CD4-positive, alpha-beta memory T cell (primary cell): ENCODE data around the gene MAML2. TPM values are rescaled to one million over a fixed set of nuclear protein-coding genes. Genes with fewer than 3 reads are reported as not detected.
A peak's percentile ranks its signal among the peaks of the same experiment; 100 is the strongest.

Experiments used
- CTCF ChIA-PET: fragments of 350-600 bp; sonication (Branson Sonifier 250); formaldehyde crosslinking; loops from one replicate; lab custom pipeline; 2021; ENCODE audit warnings: inconsistent platforms; ENCODE audit not compliant: partially characterized antibody; lab: Charles Lee
- POLR2A ChIA-PET: fragments of 350-600 bp; sonication (Branson Sonifier 250); formaldehyde crosslinking; loops from one replicate; lab custom pipeline; 2021; ENCODE audit not compliant: partially characterized antibody; lab: Charles Lee
- DNase-seq, 5 donors: peaks; one replicate each; pipeline versions ENCODE4 v3.0.0 to v3.0.0-alpha.2; 2020 to 2022; ENCODE audit warnings: mixed read lengths in 1 of 5
- H3K27ac ChIP-seq: one replicate; pipeline ENCODE4 v1.7.0; 2013; ENCODE audit warnings: low read depth, low read length
- H3K27me3 ChIP-seq: 2 replicates; pipeline ENCODE4 v1.7.0; 2013; ENCODE audit warnings: mild to moderate bottlenecking, low read length, moderate library complexity; ENCODE audit not compliant: insufficient read depth
- H3K36me3 ChIP-seq: 2 replicates; pipeline ENCODE4 v1.7.0; 2013; ENCODE audit warnings: mild to moderate bottlenecking, low read length, moderate library complexity; ENCODE audit not compliant: insufficient read depth
- H3K4me1 ChIP-seq: 2 replicates; pipeline ENCODE4 v1.7.0; 2013; ENCODE audit warnings: mild to moderate bottlenecking, low read length, moderate library complexity; ENCODE audit not compliant: insufficient read depth
- H3K4me3 ChIP-seq, 2 donors: one replicate each; pipeline ENCODE4 v1.7.0; 2013; ENCODE audit warnings: low read length in 2 of 2, mild to moderate bottlenecking in 1 of 2
- H3K9me3 ChIP-seq, 2 donors: one replicate each; pipeline ENCODE4 v1.7.0; 2013; ENCODE audit warnings: low read length in 2 of 2, control low read depth in 1 of 2; ENCODE audit not compliant: control insufficient read depth in 1 of 2
- H3K27ac Mint-ChIP-seq, 7 donors: one replicate each; pipeline ENCODE4 v1.8.0; 2020 to 2021; ENCODE audit warnings: mixed read lengths in 7 of 7, mild to moderate bottlenecking in 6 of 7, inconsistent platforms in 3 of 7, moderate library complexity in 3 of 7
- H3K27me3 Mint-ChIP-seq, 2 donors: one replicate each; pipeline ENCODE4 v1.8.0; 2020 to 2021; ENCODE audit warnings: mixed read lengths in 2 of 2
- H3K36me3 Mint-ChIP-seq, 2 donors: one replicate each; pipeline ENCODE4 v1.8.0; 2020 to 2021; ENCODE audit warnings: mixed read lengths in 2 of 2, inconsistent platforms in 1 of 2, mild to moderate bottlenecking in 1 of 2
- H3K4me1 Mint-ChIP-seq, 4 donors: one replicate each; pipeline ENCODE4 v1.8.0; 2020 to 2021; ENCODE audit warnings: mixed read lengths in 4 of 4, mild to moderate bottlenecking in 1 of 4
- H3K4me3 Mint-ChIP-seq, 8 donors: one replicate each; pipeline ENCODE4 v1.8.0; 2020 to 2021; ENCODE audit warnings: mixed read lengths in 8 of 8, mild to moderate bottlenecking in 7 of 8, moderate library complexity in 6 of 8, inconsistent platforms in 3 of 8
- H3K9me3 Mint-ChIP-seq, 8 donors: one replicate each; pipeline ENCODE4 v1.8.0; 2020 to 2021; ENCODE audit warnings: mixed read lengths in 8 of 8, mild to moderate bottlenecking in 5 of 8, inconsistent platforms in 3 of 8, moderate library complexity in 1 of 8
- intact Hi-C: fragments of 100-400 bp; cut with micrococcal nuclease; formaldehyde crosslinking; loops from one replicate; pipeline ENCODE4 v1.15.1; 2023
- polyA plus RNA-seq, 2 donors: library from polyadenylated mRNA; unstranded; fragments of 300-500 nt; fragmentation: Illumina TruSeq; gene quantifications; one replicate each; pipeline ENCODE4 v1.2.3, GENCODE V29; 2021
- total RNA-seq, 2 experiments: library from RNA; stranded (reverse); gene quantifications; one replicate each; pipeline ENCODE4 v1.2.3, GENCODE V29; 2021

The MAML2 gene
- total and polyA plus RNA-seq, 4 experiments from 2014 or later, result 1.6 to 38.3 (median 25.5) TPM

DNA sequence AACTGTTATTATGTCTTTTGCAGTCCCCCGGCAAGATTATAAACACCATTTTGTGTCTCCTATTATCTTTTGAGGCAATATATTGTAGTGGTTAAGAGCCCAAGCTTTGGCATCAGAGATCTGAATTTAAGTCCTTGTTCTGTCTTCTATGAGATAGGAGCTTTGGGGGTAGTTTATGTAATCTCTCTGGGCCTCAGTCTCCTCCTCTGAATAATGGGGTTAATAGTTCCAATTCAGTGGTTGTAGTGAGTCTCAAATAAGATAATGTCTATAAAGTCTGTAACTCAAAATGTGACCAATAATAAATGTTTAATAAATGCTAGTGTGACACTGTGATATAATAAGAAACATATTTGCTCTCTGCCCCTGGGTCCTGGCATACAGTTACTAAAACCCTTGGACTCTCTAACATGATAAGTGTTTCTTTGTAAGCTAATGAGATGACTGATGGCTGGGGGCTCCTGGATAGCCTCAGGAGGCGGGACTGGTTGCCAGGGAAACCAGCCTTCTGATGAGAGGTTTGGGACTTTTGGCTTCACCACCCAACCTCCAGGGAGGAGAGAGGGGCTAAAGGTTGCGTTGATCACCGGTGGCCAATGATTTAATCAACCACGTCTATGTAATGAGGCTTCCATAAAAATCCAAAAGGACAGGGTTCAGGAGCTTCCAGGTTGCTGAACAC, 235.7 kb downstream of the MAML2 start:
- Mint-ChIP-seq H3K27me3 (no peaks in the 10 kb centered on the region), H3K9me3 (no peaks in the 10 kb centered on the region), H3K4me1 (peaks cover 36 to 57% (median 42%) of the 10 kb centered on the region in 4 donors), H3K27ac (peak overlapping the region in 6 of 7 donors; percentile 54 to 96 (median 65)), H3K4me3 (peak overlapping the region in 3 of 8 donors; percentile 1 to 40 (median 15)), H3K36me3 (peaks cover 8% of the 10 kb centered on the region in 2 donors)
- H3K9me3 ChIP-seq, result no peaks in the 10 kb centered on the region
- H3K27me3 ChIP-seq, result no peaks in the 10 kb centered on the region
- DNase-seq, result no peak
- no peaks in the 10 kb centered on the region for H3K36me3 ChIP-seq
- H3K4me1 ChIP-seq, result peaks cover 37% of the 10 kb centered on the region
- H3K4me3 ChIP-seq, result no peak overlapping the region
- POLR2A ChIA-PET, result interaction anchor here (0.6 to 1.5 kb wide), 3 partner anchors 32 to 439 kb away, joined by 3 read pairs; no protein-coding TSS in a partner anchor
- CTCF ChIA-PET, result interaction anchor here (1.0 to 6.1 kb wide), 2 partner anchors 131 to 235 kb away, joined by 3 to 35 read pairs; partner anchors contain the start of gene MAML2
- intact Hi-C loops, result no loop called here
- H3K27ac ChIP-seq, result no peak overlapping the region

DNA sequence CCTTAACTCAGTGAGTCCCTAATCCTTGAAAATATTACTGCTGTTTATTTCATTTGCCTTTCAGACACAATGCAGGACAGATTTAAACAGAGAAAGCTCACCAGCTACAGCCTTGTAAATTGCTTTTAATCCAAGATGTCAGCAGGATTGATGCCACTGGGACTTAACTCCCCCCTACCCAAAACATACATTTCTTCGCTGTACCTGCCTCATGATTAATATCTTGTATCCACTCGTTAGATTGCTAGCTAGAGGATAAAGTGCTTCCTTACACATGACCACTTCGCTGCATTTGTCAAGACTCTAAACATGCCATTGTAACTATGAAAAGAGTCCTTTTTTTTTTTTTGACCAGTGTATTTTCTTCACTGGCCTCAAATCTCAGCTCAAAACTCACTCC, 236.3 kb downstream of the MAML2 start:
- peak overlapping the region in 2 of 8 donors; percentile 40 to 67 for H3K4me3 Mint-ChIP-seq
- H3K27ac ChIP-seq, result no peak overlapping the region
- ChIA-PET POLR2A (interaction anchor here (0.6 to 1.5 kb wide), 4 partner anchors 10 to 136 kb away, joined by 3 to 4 read pairs (median 3); no protein-coding TSS in a partner anchor), CTCF (interaction anchor here (0.7 to 6.1 kb wide), 3 partner anchors 131 to 236 kb away, joined by 3 to 35 read pairs (median 3); partner anchors contain the start of gene MAML2)
- H3K27me3 Mint-ChIP-seq, result no peaks in the 10 kb centered on the region
- H3K36me3 Mint-ChIP-seq, result peaks cover 8% of the 10 kb centered on the region in 2 donors
- H3K4me1 ChIP-seq, result peaks cover 37% of the 10 kb centered on the region
- H3K36me3 ChIP-seq, result no peaks in the 10 kb centered on the region
- intact Hi-C loops, result no loop called here
- H3K9me3 Mint-ChIP-seq, result peaks cover 0 to 2% (median 0%) of the 10 kb centered on the region in 8 donors
- peaks cover 36 to 57% (median 42%) of the 10 kb centered on the region in 4 donors for H3K4me1 Mint-ChIP-seq
- no peak for DNase-seq
- H3K9me3 ChIP-seq, result no peaks in the 10 kb centered on the region
- H3K27me3 ChIP-seq, result no peaks in the 10 kb centered on the region
- H3K27ac Mint-ChIP-seq, result peak overlapping the region in 6 of 7 donors; percentile 74 to 96 (median 86)
- no peak overlapping the region for H3K4me3 ChIP-seq

GRCh38 chr11:96105944-96106343, 237.1 kb downstream of the MAML2 start:
- Mint-ChIP-seq H3K9me3 (peaks cover 0 to 2% (median 0%) of the 10 kb centered on the region in 8 donors), H3K27me3 (no peaks in the 10 kb centered on the region), H3K36me3 (peaks cover 4 to 8% of the 10 kb centered on the region in 2 donors), H3K27ac (peak overlapping the region; percentile 81 to 96 (median 86)), H3K4me3 (peak overlapping the region in 3 of 8 donors; percentile 13 to 71 (median 17)), H3K4me1 (peaks cover 36 to 59% (median 45%) of the 10 kb centered on the region in 4 donors)
- DNase-seq, result no peak
- CTCF ChIA-PET, result interaction anchor here (6.1 kb wide), 1 partner anchor 237 kb away, joined by 35 read pairs; the partner anchor contains the start of gene MAML2
- intact Hi-C loops, result no loop called here
- H3K4me3 ChIP-seq, result no peak overlapping the region
- no peaks in the 10 kb centered on the region for H3K36me3 ChIP-seq
- peaks cover 37% of the 10 kb centered on the region for H3K4me1 ChIP-seq
- POLR2A ChIA-PET, result interaction anchor here (0.6 to 1.5 kb wide), 5 partner anchors 9 to 137 kb away, joined by 3 to 4 read pairs (median 3); no protein-coding TSS in a partner anchor
- no peaks in the 10 kb centered on the region for H3K27me3 ChIP-seq
- H3K9me3 ChIP-seq, result no peaks in the 10 kb centered on the region
- no peak overlapping the region for H3K27ac ChIP-seq

- Histone ChIP-seq H3K4me3 (no peak overlapping the region), H3K27me3 (no peaks in the 10 kb centered on the region), H3K36me3 (no peaks in the 10 kb centered on the region), H3K27ac (no peak overlapping the region), H3K9me3 (no peaks in the 10 kb centered on the region), H3K4me1 (peaks cover 37% of the 10 kb centered on the region)
- H3K27me3 Mint-ChIP-seq, result no peaks in the 10 kb centered on the region
- CTCF ChIA-PET, result interaction anchor here (6.1 kb wide), 1 partner anchor 237 kb away, joined by 35 read pairs; the partner anchor contains the start of gene MAML2
- POLR2A ChIA-PET, result interaction anchor here (1.1 to 1.5 kb wide), 4 partner anchors 8 to 284 kb away, joined by 3 to 4 read pairs (median 3); partner anchors contain the start of genes CCDC82 and JRKL
- peaks cover 0 to 2% (median 0%) of the 10 kb centered on the region in 8 donors for H3K9me3 Mint-ChIP-seq
- peak overlapping the region; percentile 85 to 96 (median 91) for H3K27ac Mint-ChIP-seq
- peaks cover 35 to 56% (median 46%) of the 10 kb centered on the region in 4 donors for H3K4me1 Mint-ChIP-seq
- DNase-seq, result peak in 4 of 5 donors; percentile 56 to 72 (median 66)
- intact Hi-C loops, result no loop called here
- peaks cover 4 to 6% of the 10 kb centered on the region in 2 donors for H3K36me3 Mint-ChIP-seq
- H3K4me3 Mint-ChIP-seq, result peak overlapping the region in 6 of 8 donors; percentile 0 to 71 (median 15)
These were observed 237.6 kb downstream of the MAML2 start for GRCh38 chr11:96105197-96105895.

- Histone ChIP-seq H3K4me1 (peaks cover 37% of the 10 kb centered on the region), H3K4me3 (no peak overlapping the region), H3K9me3 (no peaks in the 10 kb centered on the region), H3K27me3 (no peaks in the 10 kb centered on the region), H3K36me3 (no peaks in the 10 kb centered on the region), H3K27ac (no peak overlapping the region)
- no peak for DNase-seq
- Mint-ChIP-seq H3K36me3 (peaks cover 4 to 8% of the 10 kb centered on the region in 2 donors), H3K27ac (peak overlapping the region; percentile 1 to 88 (median 83)), H3K27me3 (no peaks in the 10 kb centered on the region), H3K9me3 (peaks cover 0 to 2% (median 0%) of the 10 kb centered on the region in 8 donors), H3K4me1 (peaks cover 35 to 58% (median 48%) of the 10 kb centered on the region in 4 donors), H3K4me3 (peak overlapping the region in 1 of 8 donors; percentile 31)
- POLR2A ChIA-PET, result interaction anchor here (0.7 to 1.5 kb wide), 2 partner anchors 149 to 285 kb away, joined by 3 read pairs; partner anchors contain the start of genes CCDC82 and JRKL
- intact Hi-C loops, result no loop called here
- CTCF ChIA-PET, result interaction anchor here (6.1 kb wide), 1 partner anchor 238 kb away, joined by 35 read pairs; the partner anchor contains the start of gene MAML2
These were observed 238.5 kb downstream of the MAML2 start for GRCh38 chr11:96104496-96104895.

DNA sequence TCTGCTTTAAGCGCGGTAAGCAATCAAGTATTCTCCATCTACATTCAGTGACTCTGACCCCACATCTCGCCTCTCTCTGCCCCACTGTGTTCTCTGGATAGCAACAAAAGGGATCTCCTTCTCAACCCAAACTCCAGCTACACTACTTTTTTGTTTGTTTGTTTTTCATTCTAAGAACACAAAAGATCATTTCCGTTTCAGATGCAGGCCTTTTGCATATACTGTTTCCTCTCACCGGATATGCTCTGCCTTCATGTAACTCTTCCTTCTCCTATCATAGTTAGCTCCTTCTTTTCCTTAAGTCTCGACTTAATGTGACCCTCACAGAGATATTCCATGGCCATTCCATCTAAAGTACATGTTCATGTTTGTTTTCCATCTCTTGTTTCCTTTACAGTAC, 239.3 kb downstream of the MAML2 start:
- no peak overlapping the region for H3K4me3 ChIP-seq
- H3K27me3 ChIP-seq, result no peaks in the 10 kb centered on the region
- peak overlapping the region in 6 of 7 donors; percentile 8 to 89 (median 64) for H3K27ac Mint-ChIP-seq
- no peaks in the 10 kb centered on the region for H3K27me3 Mint-ChIP-seq
- H3K9me3 ChIP-seq, result no peaks in the 10 kb centered on the region
- ChIA-PET POLR2A (interaction anchor here (0.7 kb wide), 2 partner anchors 150 to 1037 kb away, joined by 3 read pairs; no protein-coding TSS in a partner anchor), CTCF (interaction anchor here (6.1 kb wide), 1 partner anchor 239 kb away, joined by 35 read pairs; the partner anchor contains the start of gene MAML2)
- intact Hi-C loops, result no loop called here
- H3K4me3 Mint-ChIP-seq, result no peak overlapping the region
- peaks cover 0 to 2% (median 0%) of the 10 kb centered on the region in 8 donors for H3K9me3 Mint-ChIP-seq
- DNase-seq, result no peak
- no peaks in the 10 kb centered on the region for H3K36me3 ChIP-seq
- H3K4me1 Mint-ChIP-seq, result peaks cover 39 to 66% (median 52%) of the 10 kb centered on the region in 4 donors
- H3K36me3 Mint-ChIP-seq, result peaks cover 4 to 8% of the 10 kb centered on the region in 2 donors
- H3K27ac ChIP-seq, result no peak overlapping the region
- H3K4me1 ChIP-seq, result peaks cover 37% of the 10 kb centered on the region
